Common myeloid progenitor, CD34-positive (primary cell): Measurements from ENCODE around the gene VPS52.

Experiments
- CTCF ChIA-PET: fragments of 350-600 bp; sonication (Branson Sonifier 250); formaldehyde crosslinking; loops from one replicate; lab custom pipeline; 2021; ENCODE audit warnings: antibody characterized with exemption; lab: Charles Lee
- POLR2A ChIA-PET: fragments of 350-600 bp; sonication (Branson Sonifier 250); formaldehyde crosslinking; loops from one replicate; lab custom pipeline; 2021; ENCODE audit warnings: antibody characterized with exemption; lab: Charles Lee
- DNase-seq, 3 donors: peaks; one replicate each; pipeline versions ENCODE4 v3.0.0 to v3.0.0-alpha.2; 2013
- H3K27ac ChIP-seq, 2 experiments: 1 replicate in 1 of 2; 2 replicates in 1 of 2; pipeline ENCODE4 v1.7.0; 2013; ENCODE audit warnings: inconsistent platforms in 2 of 2, low read length in 2 of 2, mild to moderate bottlenecking in 2 of 2, low read depth in 1 of 2, moderate library complexity in 1 of 2; ENCODE audit not compliant: severe bottlenecking in 2 of 2, insufficient read depth in 1 of 2, poor library complexity in 1 of 2
- H3K27me3 ChIP-seq, 5 experiments: replicated peaks in 2 of 5; 1 replicate in 3 of 5; 2 replicates in 2 of 5; pipeline versions ENCODE4 v1.6.1 to v1.7.0; 2013; ENCODE audit warnings: low read length in 4 of 5, mild to moderate bottlenecking in 2 of 5, moderate library complexity in 2 of 5, inconsistent platforms in 1 of 5; ENCODE audit not compliant: insufficient read depth in 5 of 5, control insufficient read depth in 4 of 5
- H3K36me3 ChIP-seq, 4 experiments: 1 replicate in 2 of 4; 2 replicates in 2 of 4; pipeline versions ENCODE4 v1.6.1 to v1.7.0; 2013; ENCODE audit warnings: low read length in 3 of 4, control low read depth in 1 of 4, mild to moderate bottlenecking in 1 of 4; ENCODE audit not compliant: control insufficient read depth in 4 of 4, insufficient read depth in 4 of 4
- H3K4me1 ChIP-seq, 4 experiments: 1 replicate in 3 of 4; 2 replicates in 1 of 4; pipeline versions ENCODE4 v1.6.1 to v1.7.1; 2013; ENCODE audit warnings: low read length in 3 of 4, mild to moderate bottlenecking in 3 of 4, control low read depth in 1 of 4, inconsistent platforms in 1 of 4, moderate library complexity in 1 of 4; ENCODE audit not compliant: control insufficient read depth in 4 of 4, insufficient read depth in 4 of 4; ENCODE audit errors: control extremely low read depth in 1 of 4
- H3K4me3 ChIP-seq, 7 experiments: 1 replicate in 4 of 7; 2 replicates in 3 of 7; pipeline versions ENCODE4 v1.5.1 to v1.7.0; 2013; ENCODE audit warnings: mild to moderate bottlenecking in 7 of 7, low read length in 6 of 7, moderate library complexity in 6 of 7, inconsistent platforms in 2 of 7, low read depth in 2 of 7, control low read depth in 1 of 7; ENCODE audit not compliant: insufficient read depth in 4 of 7, control insufficient read depth in 1 of 7; ENCODE audit errors: extremely low read depth in 1 of 7
- H3K9me3 ChIP-seq, 5 experiments: 1 replicate in 4 of 5; 2 replicates in 1 of 5; pipeline versions ENCODE4 v1.6.1 to v1.7.1; 2013; ENCODE audit warnings: low read length in 4 of 5, mild to moderate bottlenecking in 2 of 5, inconsistent platforms in 1 of 5, low read depth in 1 of 5, moderate library complexity in 1 of 5; ENCODE audit not compliant: control insufficient read depth in 4 of 5, insufficient read depth in 2 of 5; ENCODE audit errors: control extremely low read depth in 1 of 5
- WGBS: methylation state at CpG from one replicate; pipeline ENCODE4 v1.1.5; 2013; ENCODE audit not compliant: insufficient coverage; 5-methylcytosine and 5-hydroxymethylcytosine counted together

Gene VPS52

DNA sequence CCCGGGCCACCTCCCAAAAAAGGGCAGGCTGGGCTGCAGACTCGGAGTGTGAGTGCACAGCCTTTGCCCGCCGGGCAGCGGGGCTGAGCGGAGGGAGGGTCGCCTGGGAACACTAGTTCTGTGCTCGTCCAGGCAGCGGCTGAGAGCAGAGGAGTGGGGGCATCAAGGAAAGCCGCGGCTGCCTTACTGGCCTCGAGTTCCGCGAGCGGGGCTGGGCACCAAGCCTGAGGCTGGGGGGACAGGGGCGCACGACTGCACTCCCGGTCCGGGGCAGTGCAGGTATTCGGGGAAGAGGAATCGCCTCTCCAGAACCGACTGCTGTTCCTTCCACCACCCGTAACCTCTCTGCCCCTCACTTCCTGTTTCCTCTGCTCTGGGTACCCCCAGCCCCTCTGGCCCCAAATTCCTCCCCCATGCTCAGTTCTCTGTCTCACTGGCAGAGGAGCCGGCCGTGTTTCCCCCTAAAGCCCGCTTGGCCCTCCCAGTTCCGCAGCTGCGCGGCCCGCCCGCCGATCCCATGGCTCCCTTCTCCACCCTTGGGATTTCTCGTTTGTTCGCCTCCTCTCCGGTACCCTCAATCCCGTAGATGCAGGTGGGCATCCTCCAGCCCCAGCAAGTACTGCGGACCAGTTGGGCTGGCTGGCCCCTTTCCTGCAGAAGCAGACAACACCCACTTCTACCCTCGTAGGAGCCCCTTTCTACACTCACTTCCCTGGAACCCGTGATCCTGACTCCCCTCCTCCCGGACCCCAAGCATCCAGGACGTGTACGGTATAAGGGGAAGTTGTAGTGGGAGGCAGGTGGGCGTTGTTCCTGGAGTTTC is 58.3 kb downstream of the VPS52 start:
- WGBS: 0% methylated on average over 31 of the region's 43 CpGs
- ChIA-PET CTCF (interaction anchor here (0.6 kb wide), 1 partner anchor 195 kb away, joined by 3 read pairs; no protein-coding TSS in a partner anchor), POLR2A (no interaction called here)
- DNase-seq: peak in 2 of 3 donors; percentile 53 to 71
- Histone ChIP-seq H3K36me3 (peaks cover 2 to 26% (median 13%) of the 10 kb centered on the region in 4 experiments), H3K9me3 (no peaks in the 10 kb centered on the region), H3K27ac (peak overlapping the region in 1 of 2 experiments; percentile 21), H3K4me3 (peak overlapping the region; percentile 45 to 78 (median 64)), H3K27me3 (peaks cover 0 to 2% (median 0%) of the 10 kb centered on the region in 5 experiments), H3K4me1 (peaks cover 8 to 25% (median 22%) of the 10 kb centered on the region in 4 experiments)

GRCh38 chr6:33212857-33213165 is 58.9 kb downstream of the VPS52 start:
- ChIA-PET CTCF (interaction anchor here (0.6 kb wide), 1 partner anchor 194 kb away, joined by 3 read pairs; no protein-coding TSS in a partner anchor), POLR2A (interaction anchor here (0.5 kb wide), 1 partner anchor 113 kb away, joined by 3 read pairs; no protein-coding TSS in a partner anchor)
- DNase-seq: no peak
- 0% methylated on average over 3 of the region's 6 CpGs for WGBS
- H3K36me3 ChIP-seq: peaks cover 2 to 26% (median 13%) of the 10 kb centered on the region in 4 experiments
- H3K27ac ChIP-seq: peak overlapping the region in 1 of 2 experiments; percentile 21
- peaks cover 8 to 27% (median 23%) of the 10 kb centered on the region in 4 experiments for H3K4me1 ChIP-seq
- H3K27me3 ChIP-seq: peaks cover 0 to 2% (median 0%) of the 10 kb centered on the region in 5 experiments
- no peaks in the 10 kb centered on the region for H3K9me3 ChIP-seq
- peak overlapping the region in 6 of 7 experiments; percentile 59 to 78 (median 68) for H3K4me3 ChIP-seq

DNA sequence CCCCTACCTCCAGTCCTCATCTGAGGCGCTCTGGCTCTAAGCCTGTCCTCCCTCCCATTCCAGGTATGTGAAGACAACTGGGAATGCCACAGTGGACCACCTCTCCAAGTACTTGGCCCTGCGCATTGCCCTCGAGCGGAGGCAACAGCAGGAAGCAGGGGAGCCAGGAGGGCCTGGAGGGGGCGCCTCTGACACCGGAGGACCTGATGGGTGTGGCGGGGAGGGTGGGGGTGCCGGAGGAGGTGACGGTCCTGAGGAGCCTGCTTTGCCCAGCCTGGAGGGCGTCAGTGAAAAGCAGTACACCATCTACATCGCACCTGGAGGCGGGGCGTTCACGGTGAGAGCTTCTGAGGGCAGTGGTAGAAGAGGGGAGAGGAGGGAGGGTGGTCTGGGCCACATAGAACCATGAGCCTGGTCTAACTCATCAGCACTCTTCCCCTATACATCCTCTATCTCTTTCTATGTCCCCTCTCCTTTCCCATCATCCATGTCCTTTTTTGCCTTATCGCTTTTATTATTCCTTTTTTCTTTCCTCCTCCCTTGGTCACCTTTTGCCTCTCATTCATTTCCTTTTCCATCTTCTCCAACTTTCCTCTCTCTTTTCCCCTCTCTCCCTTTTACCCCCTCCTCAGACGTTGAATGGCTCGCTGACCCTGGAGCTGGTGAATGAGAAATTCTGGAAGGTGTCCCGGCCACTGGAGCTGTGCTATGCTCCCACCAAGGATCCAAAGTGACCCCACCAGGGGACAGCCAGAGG is 59.8 kb downstream of the VPS52 start:
- H3K27ac ChIP-seq: no peak overlapping the region
- 93% methylated on average over 3 of the region's 18 CpGs for WGBS
- POLR2A ChIA-PET: interaction anchor here (0.5 kb wide), 2 partner anchors 86 to 112 kb away, joined by 3 read pairs; no protein-coding TSS in a partner anchor

DNA sequence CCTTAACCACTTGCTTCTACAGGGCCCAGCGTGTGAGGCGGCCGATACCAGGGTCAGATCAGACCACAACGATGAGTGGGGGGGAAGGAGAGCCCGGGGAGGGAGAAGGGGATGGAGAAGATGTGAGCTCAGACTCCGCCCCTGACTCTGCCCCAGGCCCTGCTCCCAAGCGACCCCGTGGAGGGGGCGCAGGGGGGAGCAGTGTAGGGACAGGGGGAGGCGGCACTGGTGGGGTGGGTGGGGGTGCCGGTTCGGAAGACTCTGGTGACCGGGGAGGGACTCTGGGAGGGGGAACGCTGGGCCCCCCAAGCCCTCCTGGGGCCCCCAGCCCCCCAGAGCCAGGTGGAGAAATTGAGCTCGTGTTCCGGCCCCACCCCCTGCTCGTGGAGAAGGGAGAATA is 60.5 kb downstream of the VPS52 start:
- CTCF ChIA-PET: interaction anchor here (1.1 to 2.6 kb wide), 5 partner anchors 8 to 37 kb away, joined by 3 to 9 read pairs (median 4); no protein-coding TSS in a partner anchor
- H3K4me1 ChIP-seq: peaks cover 8 to 33% (median 29%) of the 10 kb centered on the region in 4 experiments
- H3K4me3 ChIP-seq: no peak overlapping the region
- H3K27me3 ChIP-seq: peaks cover 0 to 2% (median 0%) of the 10 kb centered on the region in 5 experiments
- H3K9me3 ChIP-seq: no peaks in the 10 kb centered on the region
- peaks cover 2 to 26% (median 13%) of the 10 kb centered on the region in 4 experiments for H3K36me3 ChIP-seq
- no peak overlapping the region for H3K27ac ChIP-seq
- POLR2A ChIA-PET: no interaction called here
- WGBS: 98% methylated on average over 7 of the region's 17 CpGs
- no peak for DNase-seq

More for the DNA sequence above, 59.8 kb downstream of the VPS52 start:
- no peaks in the 10 kb centered on the region for H3K9me3 ChIP-seq
- DNase-seq: no peak
- H3K4me1 ChIP-seq: peaks cover 8 to 33% (median 29%) of the 10 kb centered on the region in 4 experiments
- no peak overlapping the region for H3K4me3 ChIP-seq
- peaks cover 2 to 26% (median 13%) of the 10 kb centered on the region in 4 experiments for H3K36me3 ChIP-seq
- H3K27me3 ChIP-seq: peaks cover 0 to 2% (median 0%) of the 10 kb centered on the region in 5 experiments
- CTCF ChIA-PET: interaction anchor here (1.1 to 2.6 kb wide), 4 partner anchors 9 to 37 kb away, joined by 3 to 9 read pairs (median 4); no protein-coding TSS in a partner anchor

DNA sequence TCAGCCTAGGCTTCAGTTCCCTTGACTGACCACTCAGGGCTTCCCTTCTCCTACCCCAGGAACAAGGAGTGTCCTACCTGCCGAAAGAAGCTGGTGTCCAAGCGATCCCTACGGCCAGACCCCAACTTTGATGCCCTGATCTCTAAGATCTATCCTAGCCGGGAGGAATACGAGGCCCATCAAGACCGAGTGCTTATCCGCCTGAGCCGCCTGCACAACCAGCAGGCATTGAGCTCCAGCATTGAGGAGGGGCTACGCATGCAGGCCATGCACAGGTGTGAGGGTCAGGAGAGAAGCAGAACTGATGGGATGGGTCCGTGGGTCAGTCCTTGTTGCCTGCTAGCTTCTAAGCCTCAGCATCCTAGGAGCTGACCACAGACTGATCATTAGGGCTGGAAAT is 61.8 kb downstream of the VPS52 start:
- ChIA-PET CTCF (interaction anchor here (0.7 to 3.3 kb wide), 7 partner anchors 10 to 518 kb away, joined by 3 to 14 read pairs (median 3); no protein-coding TSS in a partner anchor), POLR2A (interaction anchor here (0.6 kb wide), 1 partner anchor 71 kb away, joined by 4 read pairs; no protein-coding TSS in a partner anchor)
- DNase-seq: no peak
- Histone ChIP-seq H3K36me3 (peaks cover 2 to 26% (median 13%) of the 10 kb centered on the region in 4 experiments), H3K27ac (no peak overlapping the region), H3K27me3 (peaks cover 0 to 2% (median 0%) of the 10 kb centered on the region in 5 experiments), H3K9me3 (no peaks in the 10 kb centered on the region), H3K4me3 (no peak overlapping the region), H3K4me1 (peaks cover 8 to 40% (median 36%) of the 10 kb centered on the region in 4 experiments)
- WGBS: 95% methylated on average over 10 of the region's 10 CpGs

DNA sequence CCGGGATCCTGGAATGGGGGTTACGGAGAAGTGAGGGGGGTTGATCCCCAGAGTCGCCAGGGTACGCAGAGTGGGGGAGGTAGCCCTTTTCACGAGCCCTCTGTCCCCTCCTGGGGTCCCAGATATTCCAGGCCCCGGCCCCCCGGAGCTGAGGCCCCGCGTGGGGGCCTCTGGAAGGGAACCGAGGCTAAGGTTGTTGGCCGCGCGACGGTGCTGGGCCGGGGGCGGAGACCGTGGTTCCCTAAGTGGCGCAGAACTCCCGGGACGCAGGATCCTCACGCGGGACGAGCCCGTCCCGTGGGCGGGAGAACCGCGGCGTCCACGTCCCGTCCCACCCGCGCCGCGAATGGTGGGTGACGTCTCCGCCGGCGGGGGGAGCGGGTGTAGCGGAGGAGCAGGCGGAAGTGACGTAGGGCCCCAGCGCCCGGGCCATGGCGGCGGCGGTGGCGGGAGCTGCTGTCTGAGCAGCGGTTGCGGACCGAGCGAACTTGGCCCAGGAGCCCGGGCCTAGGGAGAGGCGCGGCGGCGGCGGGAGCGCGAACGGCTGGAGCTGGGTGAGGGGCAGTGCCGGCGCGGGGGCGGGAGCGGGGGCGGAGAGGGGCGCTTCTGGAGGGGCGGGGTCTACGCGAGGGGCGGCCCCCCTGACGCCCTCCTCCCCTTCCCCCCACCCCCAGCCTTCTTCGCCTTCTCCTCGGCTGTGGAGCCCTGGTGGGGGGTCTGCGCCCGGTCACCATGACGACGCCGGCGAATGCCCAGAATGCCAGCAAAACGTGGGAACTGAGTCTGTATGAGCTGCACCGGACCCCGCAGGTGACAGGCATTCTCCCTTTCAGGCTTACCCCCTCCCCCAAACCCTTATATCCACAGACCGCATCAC is 63.3 kb downstream of the VPS52 start, which contains the start of gene RING1:
Gene RING1 (plus strand): TSS at position 410 of the 877 bp plus-strand sequence. CDS start 323 bp downstream, at position 733.
- under 1% methylated on average over 47 of the region's 86 CpGs for WGBS
- H3K4me3 ChIP-seq: peak within 1 kb of the TSS; percentile 66 to 97 (median 83)
- DNase-seq: peak; percentile 78 to 87 (median 79)
- ChIA-PET POLR2A (interaction anchor here (0.5 to 1.1 kb wide), 4 partner anchors 40 to 457 kb away, joined by 3 to 4 read pairs (median 3); no protein-coding TSS in a partner anchor), CTCF (interaction anchor here (1.2 to 3.3 kb wide), 7 partner anchors 9 to 40 kb away, joined by 3 to 14 read pairs (median 4); no protein-coding TSS in a partner anchor)
- H3K36me3 ChIP-seq: peaks cover 3 to 34% (median 18%) of the 10 kb centered on the region in 4 experiments
- no peaks in the 10 kb centered on the region for H3K9me3 ChIP-seq
- H3K27ac ChIP-seq: peak within 1 kb of the TSS; percentile 85 to 97
- peaks cover 8 to 44% (median 38%) of the 10 kb centered on the region in 4 experiments for H3K4me1 ChIP-seq
- peaks cover 0 to 2% (median 0%) of the 10 kb centered on the region in 5 experiments for H3K27me3 ChIP-seq
